Left colon (tissue), 2 donors: ENCODE data around the gene PLCL2. TPM values are rescaled to one million over a fixed set of nuclear protein-coding genes. Genes with fewer than 3 reads are reported as not detected.
A peak's percentile ranks its signal among the peaks of the same experiment; 100 is the strongest.

ENCODE experiments used
- ATAC-seq: fragments of 200-7000 bp; cut with Tn5 transposase; one replicate; pipeline ENCODE4 v1.9.1; 2020; ENCODE audit warnings: mild to moderate bottlenecking, moderate library complexity
- DNase-seq, 2 donors: peaks; one replicate each; pipeline ENCODE4 v3.0.0-alpha.2; 2020
- intact Hi-C, 2 donors: fragments of 100-400 bp; cut with DNase I in 1 of 2; cut with micrococcal nuclease in 1 of 2; formaldehyde crosslinking; loops; one replicate each; pipeline versions ENCODE4 v1.11.2 to v1.14.0; 2022; cut with DNase I, micrococcal nuclease
- long read RNA-seq: library from polyadenylated mRNA; unstranded; transcript quantifications from one replicate; pipeline ENCODE4 v2.0.0, GENCODE V29; 2021
- total RNA-seq, 2 donors: library from RNA; stranded (reverse); fragmentation: NEBNext Ultra II Directional; extraction: Animal tissue kit (Norgen Biotek cat#: 25700); gene quantifications; one replicate each; pipeline ENCODE4 v1.2.1, GENCODE V29; 2021
- donor health status: DM: no; HTN: no; CAD: no.
- donor health status: DM: yes; HTN: yes; CAD: no.

PLCL2 gene
- total RNA-seq, result 10 to 100 TPM; 15.3 to 28.7 TPM
- long read RNA-seq, full-length matches to known transcripts, result 16 of 22 reads
- long read RNA-seq, partial matches to known transcripts, result 2 of 22 reads
- long read RNA-seq, other reads (novel, unspliced or antisense), result 4 of 22 reads

DNA sequence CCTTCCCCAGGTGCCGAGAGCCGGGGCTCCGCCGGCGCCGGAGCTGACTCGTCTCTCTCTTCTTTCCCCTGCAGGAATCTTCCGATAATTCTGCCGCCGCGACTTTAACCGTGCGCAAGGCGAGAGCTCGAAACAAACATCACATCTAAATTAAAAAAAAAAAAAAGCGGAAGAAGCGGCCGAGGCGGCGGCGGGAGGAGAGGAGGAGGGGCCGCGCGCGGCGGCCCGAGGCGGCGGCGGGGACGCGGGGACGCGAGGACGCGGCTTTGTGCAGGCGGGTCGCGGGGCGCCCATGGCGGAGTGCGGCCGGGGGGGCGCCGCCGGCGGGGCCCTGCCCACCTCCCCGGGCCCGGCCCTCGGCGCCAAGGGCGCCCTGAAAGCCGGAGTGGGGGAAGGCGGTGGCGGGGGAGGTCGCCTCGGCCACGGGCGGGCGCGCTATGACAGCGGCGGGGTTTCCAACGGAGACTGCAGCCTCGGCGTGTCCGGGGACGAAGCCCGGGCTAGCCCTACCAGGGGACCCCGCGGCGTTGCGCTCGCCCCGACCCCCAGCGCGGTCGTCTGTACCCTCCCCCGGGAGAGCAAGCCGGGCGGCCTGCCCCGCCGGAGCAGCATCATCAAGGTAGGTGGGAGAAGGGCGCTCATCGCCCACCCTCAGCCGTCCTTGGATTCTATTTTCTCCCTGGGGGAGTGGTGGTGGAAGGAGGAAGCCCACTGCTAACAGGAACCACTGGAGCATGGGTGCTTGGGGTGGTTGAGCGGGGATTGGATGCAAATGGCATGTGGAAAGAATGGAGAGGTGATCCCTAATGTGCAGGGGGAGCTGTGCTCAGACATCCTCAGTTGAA is at the start of gene PLCL2:
Gene PLCL2 (plus strand): TSS at position 208 of the 845 bp plus-strand sequence. CDS start 85 bp downstream, at position 293.
- DNase-seq, result peak; percentile 48 to 68
- peak; percentile 62 for ATAC-seq
- intact Hi-C loops, result no loop called here

DNA sequence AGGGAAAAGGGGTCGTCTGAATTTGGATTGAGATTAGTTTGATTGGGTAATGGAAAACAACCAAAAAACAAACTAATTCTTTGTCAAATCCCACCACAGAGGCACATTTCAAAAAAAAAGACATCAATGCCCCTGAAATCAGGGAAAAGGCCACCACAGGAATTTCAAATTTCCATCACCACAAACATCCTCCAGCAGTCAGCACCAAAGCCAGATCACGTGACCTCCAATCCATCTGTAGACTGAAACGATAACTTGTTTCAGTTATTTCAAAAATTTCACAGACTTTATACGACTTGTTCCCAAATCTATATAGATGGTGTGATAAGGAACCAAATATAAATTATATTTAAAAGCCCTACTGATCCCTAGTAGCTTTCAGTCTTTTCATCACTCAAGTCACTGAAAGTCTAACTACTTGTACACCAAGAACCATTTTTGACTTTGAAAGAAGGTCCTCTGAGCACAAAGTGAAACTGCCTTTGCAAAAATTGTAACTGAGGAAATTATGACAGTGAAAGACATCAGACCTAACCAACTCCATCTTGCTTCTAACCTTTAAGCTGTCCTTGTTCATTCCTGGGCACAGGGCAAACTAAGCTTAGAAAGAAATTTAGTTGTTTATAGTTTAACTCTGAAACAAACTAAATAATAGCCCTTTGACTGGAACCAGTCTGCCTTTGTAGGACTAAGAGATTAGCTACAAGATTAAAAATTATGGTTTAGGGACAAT is 48.1 kb upstream of the PLCL2 start:
- no peak for DNase-seq
- intact Hi-C loops, result no loop called here
- no peak for ATAC-seq

DNA sequence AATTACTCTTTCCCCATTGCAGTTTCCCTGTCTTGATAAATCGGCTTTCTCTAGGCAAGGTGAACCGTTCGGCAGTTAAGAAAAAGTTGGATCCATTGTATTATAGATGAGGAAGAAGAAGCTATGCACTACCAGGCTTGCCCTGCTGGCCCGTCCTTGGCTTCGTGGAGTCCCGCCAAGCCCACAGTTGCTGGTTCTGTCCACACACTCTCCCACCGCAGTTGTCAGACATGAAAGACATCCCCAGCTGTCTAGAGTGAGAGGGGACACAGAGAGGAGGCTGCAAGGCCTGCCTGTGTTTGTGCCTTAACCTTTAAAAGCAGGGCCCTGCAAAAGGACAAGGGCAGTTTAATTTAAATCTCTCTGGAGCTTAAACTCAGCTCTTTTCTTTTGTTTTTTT is 47.2 kb upstream of the PLCL2 start:
- no peak for ATAC-seq
- DNase-seq, result no peak
- intact Hi-C loops, result no loop called here

DNA sequence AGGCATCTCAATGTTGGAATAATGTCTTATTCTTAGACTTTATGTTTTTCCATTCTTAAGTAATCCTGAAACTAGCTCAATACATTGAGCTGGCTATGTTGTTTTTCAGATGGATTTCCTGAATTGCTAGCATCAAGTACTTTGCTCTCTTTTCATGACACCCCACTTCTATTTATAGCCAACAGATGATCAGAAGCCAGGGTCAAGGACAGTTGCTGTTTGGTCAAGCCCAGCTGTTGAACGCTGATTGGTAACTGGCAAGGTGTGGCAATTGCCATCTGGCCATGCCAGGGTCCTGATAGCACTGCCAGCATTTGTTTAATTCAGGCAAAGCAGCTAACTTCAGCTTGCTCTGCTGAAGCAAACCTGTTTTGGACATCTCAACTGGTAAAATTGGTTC is 46.2 kb upstream of the PLCL2 start:
- DNase-seq (peak; percentile 34 to 62), ATAC-seq (peak; percentile 72)
- intact Hi-C loops, result no loop called here

DNA sequence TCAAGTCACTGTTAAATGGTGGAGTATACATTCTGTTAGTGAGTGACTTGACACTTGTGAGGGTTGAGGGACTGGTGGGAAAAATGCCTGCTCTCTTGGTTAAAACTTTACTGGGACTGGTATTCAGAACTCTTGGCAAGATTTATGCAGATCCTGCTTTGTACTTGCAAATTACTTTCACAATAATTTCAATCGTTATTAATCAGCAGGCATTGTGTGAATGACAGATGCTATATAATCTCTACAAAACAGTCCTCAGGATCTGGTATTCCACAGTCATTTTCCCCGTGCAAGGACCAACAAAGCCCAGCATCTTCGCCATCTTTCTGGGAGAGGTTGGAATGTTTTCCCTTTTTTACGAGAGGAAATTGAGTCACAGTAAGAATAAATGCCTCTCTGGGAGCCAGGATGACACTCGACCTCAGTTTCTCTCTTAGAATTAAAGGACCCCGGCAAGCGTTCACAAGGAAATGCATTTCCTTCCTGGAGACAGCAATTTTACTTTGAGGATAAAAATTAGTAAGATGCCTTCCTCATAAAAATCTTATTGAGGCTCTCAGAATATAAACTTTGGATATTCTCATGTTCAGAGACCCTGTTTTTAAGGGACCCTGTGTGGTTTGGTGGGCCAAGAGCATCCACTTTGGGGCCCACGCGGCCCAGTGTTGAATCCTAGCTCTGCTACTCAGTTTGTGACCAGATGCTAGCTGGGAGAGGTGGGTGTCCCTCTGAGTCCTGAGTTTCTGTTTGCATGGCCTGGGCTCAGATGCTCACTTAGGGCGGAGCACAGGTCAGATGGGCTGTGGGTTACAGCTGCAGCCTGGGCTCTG is 45.3 kb upstream of the PLCL2 start:
- intact Hi-C loops, result no loop called here
- ATAC-seq (no peak), DNase-seq (no peak)

DNA sequence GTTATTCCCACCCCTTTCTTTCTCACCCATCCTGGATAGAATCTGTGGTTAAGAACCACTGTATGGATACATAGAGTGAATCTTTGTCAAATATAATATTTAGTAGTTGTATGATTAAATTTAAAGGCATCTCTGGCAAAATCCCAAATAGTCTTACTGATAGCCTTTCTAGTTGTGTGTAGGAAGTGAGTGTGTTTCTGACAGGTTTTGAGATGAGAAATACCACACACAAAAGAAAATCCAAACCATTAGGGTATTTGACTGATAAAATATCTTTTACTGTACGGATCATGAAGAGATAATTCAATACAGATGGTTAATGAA is 44.7 kb upstream of the PLCL2 start:
- intact Hi-C loops, result no loop called here
- DNase-seq (no peak), ATAC-seq (no peak)

DNA sequence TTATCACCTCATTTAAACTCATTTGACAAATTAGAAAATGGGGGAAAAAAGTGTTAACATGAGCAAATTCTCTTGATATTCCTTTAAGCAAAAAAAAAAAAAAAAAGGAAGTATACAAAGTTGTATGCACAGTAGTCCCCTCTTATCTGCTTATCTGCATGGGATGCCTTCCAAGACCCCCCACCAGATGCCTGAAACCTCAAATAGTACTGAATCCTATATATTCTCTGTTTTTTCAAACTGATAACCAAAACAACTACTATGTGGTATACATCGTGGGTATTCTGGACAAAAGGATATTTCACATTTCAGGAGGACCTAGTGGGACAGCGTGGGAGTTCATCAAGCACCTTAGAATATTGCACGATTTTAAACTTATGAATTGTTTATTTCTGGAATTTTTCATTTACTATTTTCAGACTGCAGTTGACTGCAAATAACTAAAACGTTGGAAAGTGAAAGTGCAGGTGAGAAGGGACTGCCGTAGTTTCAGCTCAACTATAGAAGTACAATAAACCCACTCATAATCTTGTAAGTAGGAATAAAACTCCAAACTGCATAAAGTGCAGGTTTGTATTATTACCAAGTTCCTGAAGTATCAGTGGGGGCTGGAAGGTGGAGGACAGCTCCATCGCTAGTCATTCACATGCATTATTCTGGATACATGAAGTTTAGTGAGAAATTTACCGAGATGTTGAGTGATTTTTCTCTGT is 43.6 kb upstream of the PLCL2 start:
- DNase-seq (no peak), ATAC-seq (no peak)
- intact Hi-C loops, result no loop called here

DNA sequence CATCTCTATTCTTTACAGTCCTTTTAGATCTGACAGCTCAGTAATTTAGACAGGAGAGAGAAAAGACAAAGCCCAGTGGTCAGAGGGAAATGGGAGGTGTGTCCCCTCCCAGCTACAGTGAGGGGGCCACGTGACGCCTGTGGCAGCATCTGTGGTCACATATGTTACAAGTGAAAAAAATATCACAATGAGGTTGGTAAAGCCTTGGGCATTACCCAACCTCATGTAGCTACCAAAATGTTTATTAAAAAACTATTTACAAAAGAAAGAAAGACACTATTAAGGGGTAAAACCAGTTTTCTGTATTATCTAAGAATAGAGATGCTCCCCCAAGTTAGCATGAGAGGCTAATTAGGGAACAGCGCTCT is 42.9 kb upstream of the PLCL2 start:
- DNase-seq (peak; percentile 39 to 42), ATAC-seq (no peak)
- intact Hi-C loops, result no loop called here

DNA sequence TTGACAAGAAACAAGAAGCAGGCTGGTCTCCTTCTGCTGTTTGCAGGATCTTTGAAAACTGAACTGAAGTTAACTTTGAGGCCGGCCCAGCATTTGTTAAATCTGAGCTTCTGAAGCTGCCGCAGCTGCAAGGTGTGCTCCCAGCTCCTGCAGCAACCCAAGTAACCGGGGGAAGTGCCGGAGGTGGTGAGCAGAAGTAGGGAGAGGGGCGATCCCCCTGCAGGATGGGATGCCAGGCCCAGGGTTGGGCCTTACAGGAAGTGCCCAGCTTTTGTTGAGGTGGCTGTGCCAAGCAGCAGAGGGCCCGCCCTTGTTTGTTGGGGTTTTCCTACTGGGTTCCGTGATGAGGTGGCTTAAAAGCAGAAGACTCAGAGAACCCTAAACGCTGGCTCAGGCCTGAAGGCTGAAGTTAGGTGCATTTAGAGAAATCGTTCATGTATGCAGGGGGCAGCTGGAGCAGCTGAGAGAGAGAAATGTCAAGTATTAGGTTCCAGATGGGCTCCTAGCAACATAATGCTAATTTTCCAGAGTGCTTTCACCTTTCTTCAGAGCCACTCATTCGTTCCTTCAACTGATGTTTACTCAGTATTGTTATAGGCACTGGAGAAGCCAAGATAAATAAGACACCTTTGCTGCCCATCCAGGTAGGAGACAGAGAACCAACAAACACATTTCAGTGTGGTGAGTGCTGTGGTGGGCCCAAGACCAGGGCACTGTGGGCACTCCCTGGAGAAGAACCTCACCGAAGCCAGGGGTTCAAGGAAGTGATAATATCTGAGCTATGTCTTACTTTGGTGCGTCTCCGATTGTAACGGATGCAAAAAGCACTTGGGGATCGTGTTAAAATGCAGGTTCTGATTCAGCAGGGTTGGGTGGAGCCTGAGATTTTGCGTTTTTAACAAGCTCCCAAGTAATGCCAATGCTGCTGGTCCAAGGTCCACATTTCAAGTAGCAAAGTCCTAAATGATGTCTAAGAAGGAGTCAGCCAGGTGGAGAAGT is 42.2 kb upstream of the PLCL2 start:
- peak; percentile 72 to 75 for DNase-seq
- ATAC-seq, result peak; percentile 81
- intact Hi-C loops, result no loop called here

DNA sequence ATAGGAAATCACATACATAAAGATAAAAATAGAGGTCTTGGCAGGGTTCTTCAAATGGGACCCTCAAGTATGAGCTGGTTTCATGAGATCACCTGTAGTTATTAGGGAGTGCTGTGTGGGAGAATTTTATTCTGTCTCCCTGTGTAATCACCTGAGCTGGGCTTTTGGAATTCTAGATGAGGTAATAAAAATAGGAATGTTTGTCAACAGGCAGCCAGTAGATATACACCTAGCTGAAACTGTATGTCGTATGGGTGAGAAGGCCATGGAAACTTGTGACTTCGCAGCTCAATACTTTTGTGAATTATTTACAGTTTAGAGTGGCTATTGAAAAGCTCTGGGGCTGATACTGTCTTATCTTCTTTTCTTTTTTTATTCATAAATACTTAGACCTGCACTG is 40.5 kb upstream of the PLCL2 start:
- intact Hi-C loops, result no loop called here
- DNase-seq, result no peak
- no peak for ATAC-seq

DNA sequence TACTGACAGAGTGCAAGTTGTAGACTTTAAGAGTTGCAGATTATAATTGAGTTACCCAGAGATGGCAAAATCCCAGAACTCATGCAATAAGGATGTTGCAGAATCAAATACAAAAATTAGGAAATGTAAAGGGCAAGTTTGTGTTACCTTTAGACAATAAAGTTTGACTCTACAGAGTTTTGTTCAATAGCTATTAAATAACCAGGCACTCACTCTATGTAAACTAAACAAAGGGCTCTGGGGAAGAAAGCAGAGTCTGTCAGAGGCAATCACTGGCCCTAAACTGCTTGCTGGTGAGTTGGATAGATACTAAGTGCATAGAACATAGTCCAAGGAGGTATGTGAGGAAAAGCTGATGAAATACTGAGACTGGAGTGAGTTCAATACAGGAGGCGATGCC is 40.0 kb upstream of the PLCL2 start:
- intact Hi-C loops, result no loop called here
- DNase-seq, result no peak
- ATAC-seq, result no peak

DNA sequence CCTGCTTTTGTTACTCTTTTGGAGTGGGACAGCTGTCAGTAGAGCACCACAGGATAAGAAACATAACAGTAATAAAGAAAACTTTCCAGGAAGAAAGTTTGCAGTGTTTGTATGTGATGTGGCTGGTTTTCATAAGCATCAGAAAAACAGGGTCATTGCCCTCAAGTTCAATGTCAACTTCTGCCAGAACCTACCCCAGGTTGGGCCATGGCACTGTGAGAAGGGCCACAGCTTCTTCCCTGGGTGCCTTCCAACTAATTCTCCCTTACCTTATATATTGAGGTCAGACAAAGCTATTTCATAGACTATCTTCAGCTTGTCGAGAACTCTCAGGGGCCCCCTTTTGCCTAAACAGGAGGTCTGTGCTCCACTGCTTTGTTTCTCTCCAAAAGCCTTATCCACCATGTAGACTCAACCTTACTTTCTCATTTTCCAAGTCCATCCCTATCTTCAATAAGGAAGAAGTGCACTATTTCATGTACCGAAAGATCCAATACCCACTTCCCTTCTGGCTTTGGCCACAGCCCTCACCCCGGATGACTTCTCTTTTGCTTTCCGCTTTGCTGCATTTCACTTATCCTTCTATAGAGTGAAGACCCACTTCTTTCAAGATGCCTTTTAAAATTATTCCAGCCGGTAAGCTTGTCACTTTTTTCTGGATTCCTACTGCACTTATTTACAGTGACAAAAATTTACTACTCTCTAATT is 38.2 kb upstream of the PLCL2 start:
- no peak for DNase-seq
- no peak for ATAC-seq
- intact Hi-C loops, result no loop called here

DNA sequence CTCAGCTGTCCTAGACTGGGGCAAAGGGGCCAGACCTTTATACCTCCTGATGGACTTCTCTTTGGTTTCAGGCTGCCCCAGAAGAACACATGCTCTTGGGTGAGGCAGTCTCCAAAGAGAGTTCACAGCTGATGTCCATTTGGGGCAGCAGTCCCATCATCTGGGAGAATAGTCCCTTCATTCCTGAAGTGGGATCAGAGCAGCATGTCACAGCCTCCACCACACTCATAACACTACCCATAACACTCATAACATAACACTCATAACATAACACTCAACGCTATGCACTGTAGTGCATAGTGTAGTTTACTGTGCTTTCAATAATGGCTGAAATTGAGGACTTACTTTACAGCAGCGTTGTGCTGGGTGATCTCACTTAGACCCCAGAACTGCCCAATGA is 36.7 kb upstream of the PLCL2 start:
- DNase-seq (no peak), ATAC-seq (no peak)
- intact Hi-C loops, result no loop called here

DNA sequence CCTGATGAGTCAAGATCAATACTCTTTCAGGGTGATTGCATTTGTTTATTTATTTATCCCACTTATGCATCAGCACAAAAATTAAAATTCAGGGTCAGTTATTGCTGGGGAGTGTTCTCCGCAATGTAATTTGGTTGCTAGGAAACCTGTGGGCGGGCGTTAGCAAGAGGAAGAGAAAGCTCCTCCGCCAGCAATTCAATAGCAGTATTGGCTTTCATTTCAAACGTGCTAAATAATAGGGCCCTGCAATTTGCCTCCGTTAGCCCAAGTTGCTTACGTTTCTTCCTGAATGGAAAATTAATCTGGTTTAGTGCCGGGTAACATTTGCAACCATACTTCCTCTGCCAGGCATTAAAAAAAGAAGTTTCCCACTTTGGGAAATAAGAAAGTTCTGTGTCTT is 35.5 kb upstream of the PLCL2 start:
- ATAC-seq, result peak; percentile 97
- intact Hi-C loops, result no loop called here
- DNase-seq, result peak; percentile 83 to 89

DNA sequence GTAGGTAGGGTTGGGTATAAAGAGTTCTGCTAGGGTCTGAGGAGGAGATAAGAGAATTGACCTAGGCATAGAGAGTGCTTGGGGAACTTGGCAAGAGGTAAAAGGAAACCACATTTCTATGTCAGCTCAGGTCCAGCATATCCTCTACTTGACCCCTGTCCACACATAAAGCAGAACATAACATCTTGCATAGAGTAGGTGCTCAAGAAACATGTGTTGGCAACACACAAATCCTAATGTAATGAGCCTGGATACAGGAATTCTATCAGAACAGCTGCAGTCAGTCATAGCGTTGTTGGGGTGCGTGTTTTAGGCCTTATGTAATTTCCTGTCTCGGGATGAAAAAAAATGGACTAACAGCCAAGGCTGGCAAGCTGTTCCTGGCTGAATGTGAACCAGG is 35.0 kb upstream of the PLCL2 start:
- DNase-seq (no peak), ATAC-seq (peak; percentile 23)
- intact Hi-C loops, result no loop called here

DNA sequence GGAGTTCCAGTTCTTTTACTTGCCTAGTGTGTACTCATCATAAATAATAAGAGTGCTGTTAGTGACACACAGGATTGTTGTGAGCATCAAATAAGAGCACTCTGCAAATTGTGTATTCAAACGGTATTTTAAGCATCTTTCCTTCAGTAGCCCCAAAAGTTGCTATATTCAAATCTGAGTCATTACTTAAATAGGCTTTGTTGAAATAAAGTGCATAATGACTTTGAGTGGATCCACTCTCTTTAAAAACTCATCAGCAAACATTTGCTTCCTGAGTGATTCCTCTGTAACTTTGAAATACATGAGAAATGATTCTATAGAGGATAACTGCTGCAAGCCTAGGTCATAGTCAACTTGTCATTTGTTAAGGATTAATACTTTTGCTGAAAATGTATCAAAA is 29.3 kb upstream of the PLCL2 start:
- ATAC-seq, result no peak
- no peak for DNase-seq
- intact Hi-C loops, result no loop called here

DNA sequence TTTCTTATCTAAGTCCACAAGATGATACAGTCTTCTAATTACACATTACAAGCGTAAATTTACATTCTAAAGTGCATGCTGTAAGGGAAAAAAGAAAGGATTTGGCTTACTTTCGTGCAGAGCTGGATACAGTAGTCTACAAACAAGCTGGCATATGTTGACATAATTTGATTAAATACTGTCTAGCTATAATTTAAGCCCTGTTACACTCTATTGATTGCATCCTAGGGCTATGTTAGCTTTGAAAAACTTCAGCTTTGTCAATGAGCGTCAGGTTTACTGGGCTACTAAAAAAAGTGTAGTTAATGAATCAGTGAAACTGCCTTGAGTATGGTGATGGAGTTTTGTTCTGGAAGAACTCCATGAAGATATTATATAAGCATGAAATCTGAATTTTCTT is 24.5 kb upstream of the PLCL2 start:
- ATAC-seq (no peak), DNase-seq (no peak)
- intact Hi-C loops, result no loop called here
